SK-N-DZ (cell line): Measurements from ENCODE around the gene PLB1.

ENCODE experiments used
- DNase-seq: peaks from one replicate; pipeline ENCODE4 v3.0.0-alpha.2; 2015; ENCODE audit warnings: low spot score

PLB1 gene

DNA sequence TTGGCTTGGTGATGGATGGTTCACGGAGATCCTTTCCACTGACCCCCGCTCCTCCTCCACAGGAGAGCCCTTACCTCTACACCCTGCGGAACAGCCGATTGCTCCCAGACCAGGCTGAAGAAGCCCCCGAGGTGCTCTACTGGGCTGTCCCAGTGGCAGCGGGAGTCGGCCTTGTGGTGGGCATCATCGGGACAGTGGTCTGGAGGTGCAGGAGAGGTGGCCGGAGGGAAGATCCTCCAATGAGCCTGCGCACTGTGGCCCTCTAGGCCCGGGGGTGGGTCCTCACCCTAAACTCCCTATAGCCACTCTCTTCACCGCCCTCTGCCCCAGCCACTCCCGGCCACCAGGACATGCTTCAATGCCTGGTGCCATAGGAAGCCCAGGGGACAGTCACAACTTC is 146.9 kb downstream of the PLB1 start:
- DNase-seq = no peak

DNA sequence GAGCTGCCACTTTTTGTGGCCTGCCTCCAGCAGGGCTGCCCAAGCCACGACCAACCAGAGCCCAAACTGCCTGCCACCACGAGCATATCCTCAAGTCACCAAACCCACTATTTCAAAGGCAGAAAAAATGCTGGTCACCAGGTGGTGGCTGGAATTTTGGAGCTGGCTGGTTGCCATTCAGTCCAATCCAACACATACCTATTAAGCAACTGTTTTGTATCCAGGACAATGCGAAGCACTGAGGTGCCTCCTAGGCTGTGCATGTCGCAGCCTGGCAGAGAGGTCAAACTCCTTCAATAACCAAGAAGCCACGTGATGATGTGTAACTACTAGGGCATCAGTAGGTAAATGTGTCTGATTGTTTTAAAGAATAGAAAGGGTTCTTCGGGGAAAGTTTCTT is 147.5 kb downstream of the PLB1 start:
- no peak for DNase-seq

DNA sequence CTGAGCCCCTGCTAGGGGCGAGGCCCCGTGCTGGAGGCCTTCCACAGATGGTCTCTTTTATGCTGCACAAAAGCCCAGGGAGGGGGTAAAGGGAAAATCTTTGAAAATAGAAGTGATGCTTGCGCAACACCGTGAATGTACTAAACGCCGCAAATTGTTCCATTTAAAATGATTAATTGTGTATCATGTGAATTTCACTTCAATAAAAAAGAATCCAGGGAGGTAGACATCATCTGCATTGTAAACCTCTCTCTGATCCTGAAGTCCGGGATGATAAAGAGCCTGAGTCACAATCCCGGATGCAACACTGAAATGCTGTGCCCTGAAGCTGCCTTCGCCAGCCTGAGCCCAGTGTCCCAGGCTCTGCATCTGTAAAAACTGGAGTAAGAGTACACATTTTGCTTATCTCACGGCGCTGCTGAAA is 148.1 kb downstream of the PLB1 start:
- DNase-seq = no peak

DNA sequence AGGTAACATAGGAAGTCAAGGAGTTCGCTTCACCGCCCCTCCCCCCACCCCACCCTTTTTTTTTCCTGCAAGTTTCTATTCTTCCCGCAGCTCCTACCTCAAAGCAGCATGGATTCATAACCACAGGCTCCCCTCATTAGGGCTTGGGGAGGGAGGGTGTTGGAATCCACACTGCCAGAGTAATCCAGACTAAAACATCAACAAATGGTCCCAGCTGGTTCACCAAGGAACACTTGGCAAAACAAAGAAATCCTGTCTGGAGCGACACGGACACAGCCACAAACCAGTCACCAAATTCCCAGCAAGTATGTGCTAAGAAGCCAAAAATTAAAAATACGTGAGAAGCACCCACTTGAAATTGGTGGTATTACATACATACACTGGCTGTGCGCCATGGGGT is 148.9 kb downstream of the PLB1 start:
- DNase-seq = no peak

DNA sequence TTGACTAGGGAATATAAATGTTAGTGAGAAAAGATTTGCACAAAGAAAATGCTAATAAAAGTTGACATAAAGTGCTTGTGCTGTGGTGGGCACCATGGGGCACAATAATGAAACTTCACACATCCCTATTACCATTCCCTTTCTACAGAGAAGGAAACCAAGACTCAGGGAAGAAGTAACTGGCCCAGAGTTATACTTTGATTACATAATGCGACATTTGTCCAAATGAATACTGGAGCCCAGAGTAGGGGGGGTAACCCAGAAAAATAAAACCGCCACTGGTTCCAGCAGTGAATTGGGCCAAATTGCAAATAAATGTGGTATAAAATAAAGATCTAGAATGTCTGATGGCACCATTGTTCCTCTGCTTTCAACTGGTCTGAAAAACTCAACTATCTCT is 149.7 kb downstream of the PLB1 start:
- DNase-seq = no peak

DNA sequence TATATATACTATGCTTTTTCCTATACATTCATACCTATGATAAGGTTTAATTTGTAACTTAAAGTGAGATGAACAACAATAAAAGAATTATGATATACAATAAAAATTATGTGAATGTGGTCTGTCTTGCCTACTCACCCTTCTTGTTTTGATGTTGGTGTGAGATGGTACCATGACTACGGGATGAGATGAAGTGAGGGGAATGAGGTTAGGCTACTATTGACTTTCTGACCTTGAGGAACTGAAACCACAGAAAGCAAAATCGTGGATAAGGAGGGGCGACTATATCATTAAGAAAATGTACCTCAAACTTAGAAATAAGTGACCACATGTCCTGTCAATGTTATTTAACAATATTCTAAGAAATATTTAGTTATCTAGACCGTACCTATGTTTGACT is 151.8 kb downstream of the PLB1 start:
- DNase-seq = no peak

DNA sequence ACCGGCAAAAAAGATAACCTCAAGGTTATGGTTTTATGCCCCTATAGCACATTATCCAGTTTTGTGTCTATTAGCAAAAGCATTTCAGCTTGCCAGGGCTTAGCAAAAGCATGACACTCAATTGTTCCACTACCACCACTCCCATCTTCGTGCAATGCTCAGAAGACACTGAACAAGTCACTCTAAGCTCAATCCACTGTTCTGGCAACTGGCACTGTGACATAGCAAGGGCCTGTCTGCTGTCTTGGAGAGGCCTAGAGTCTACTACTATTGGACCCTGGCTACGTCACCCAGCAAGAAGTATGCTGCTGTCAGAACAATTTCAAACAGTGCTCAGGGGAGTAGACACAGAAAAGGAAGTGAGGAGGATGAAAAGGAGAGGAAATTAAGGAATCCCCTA is 152.3 kb downstream of the PLB1 start:
- no peak for DNase-seq

DNA sequence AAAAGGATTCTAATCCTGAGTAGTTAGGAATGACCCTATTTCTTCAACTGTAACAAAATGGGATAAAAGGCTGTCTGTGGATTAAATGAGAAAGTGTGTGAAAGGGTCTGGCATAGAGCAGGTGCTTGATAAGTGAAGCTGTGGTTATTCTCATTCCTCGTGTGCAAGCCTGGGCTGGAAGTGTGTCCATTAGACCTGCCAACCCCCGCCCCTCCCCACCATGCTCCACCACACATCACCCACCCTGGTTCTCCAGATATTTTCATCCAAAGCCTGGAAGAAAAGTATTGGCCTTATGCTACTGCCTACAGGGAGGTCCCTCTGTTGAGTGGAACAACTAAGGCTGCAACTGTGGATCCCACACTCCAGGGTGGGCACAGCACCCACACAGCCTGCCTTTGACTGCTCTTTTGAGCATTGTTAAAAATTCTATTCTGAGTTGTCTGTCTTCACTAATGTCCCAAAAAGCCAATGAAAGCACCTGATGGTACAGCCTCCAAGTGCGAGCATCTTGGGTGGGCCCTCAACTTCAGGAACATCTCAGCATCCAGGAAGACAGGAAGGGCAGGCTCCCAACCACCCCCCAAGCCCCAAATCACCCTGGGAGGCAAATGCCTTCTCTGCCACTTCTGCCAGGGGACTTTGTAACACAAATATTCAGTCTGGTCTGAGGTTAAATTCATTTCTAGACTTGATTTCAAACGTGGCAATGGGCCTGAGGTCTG is 153.0 kb downstream of the PLB1 start:
- no peak for DNase-seq

DNA sequence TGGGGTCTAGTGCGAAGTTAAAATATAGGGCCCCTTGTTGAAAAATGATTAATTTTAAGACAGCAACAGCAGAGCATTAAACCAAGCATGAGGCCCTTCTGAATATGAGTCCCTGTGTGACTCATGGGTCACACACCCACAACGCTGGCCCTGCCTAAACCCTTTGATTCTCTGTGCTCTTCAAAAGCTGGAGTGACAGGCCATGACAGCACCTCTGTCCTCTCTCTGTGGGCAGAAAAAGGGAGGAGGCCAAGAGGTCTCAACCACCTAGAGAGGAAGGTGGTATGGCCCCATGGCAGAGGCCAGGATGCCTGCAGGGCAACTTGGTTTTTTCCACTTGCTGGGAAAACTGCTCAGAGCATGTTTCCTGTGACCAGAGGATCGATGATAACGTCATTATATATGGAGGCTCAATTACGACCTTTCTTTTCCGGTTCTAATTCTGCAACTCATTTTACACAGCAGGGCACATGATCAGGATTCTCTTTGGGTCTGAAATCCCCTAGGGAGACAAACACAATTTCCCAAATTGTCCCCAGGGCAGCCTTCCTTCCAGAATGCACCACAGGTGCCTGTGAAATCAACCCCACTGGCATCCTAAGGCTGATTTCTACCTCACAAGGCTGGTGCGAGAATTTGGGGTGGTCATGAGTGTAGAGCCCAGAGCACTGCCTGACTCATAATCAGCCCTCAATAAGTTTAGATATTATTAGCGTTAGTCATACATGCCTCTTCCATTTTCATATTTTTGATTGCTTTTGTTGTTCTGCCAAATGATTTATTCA is 153.8 kb downstream of the PLB1 start:
- peak; percentile 20 for DNase-seq

DNA sequence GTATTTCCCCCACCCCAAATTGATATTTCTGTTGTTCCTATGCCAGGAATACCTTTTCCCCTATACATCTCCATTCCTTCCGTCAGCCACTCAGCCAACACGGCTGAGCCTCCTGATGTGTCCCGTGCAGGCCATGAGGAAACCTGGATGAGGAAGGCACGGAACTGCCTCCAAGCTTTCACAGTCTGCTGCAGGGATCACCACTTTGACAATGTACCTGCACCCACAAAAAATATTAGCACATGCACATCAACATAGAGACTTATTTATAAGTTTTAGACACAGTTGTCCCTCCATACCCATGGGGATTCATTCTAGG is 154.4 kb downstream of the PLB1 start:
- no peak for DNase-seq

DNA sequence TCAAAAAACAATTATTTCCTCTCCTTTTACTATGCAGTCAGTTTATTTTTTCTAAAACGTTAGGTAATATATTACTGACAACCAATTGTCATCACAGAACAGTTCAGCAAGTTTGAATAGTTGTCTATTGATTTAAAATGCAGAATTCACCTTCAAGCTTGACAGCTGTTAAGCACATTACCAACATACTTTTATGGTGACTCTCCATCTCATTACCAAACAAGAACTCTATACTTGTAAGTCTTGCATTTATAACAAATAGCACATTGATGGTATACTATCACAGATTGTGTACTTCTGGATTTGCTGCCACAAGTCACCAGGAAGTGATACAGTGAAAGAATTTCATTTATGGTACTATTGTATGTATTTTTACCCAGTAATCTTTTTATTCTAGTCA is 156.4 kb downstream of the PLB1 start:
- DNase-seq = no peak

DNA sequence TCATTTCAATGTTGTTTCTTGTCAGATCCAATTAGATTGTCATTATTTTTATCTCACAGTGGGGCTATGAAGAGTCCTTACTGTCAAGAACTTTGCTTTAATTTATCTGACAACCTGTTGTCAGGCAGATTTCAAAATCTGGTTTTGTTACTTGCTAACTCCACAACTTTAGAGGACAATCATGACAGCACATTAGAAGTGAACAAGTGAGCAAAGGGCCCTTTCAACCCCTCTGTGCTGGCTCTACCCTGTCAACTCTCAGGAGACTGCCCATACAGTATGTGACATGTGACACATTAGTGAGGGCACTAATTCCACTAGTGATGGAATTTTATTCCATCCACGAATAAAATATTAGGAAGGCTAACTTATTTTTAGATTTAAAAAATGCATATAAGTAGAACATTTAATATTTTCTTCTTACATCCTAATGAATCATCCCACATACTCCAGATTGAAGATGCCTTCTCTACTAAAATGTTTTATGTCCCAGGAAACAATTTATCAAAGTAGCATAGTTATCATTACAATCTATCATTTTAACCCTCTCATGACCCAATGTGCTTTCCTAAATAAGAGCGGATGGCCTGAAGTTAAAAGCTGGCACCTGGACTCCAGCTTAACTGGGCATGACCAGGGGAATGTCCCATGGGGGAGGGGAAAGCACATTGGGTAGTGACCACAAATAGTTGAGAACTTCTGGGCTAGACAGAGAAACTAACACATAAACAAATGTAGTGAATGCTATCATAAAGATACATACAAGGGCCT is 158.2 kb downstream of the PLB1 start:
- no peak for DNase-seq

DNA sequence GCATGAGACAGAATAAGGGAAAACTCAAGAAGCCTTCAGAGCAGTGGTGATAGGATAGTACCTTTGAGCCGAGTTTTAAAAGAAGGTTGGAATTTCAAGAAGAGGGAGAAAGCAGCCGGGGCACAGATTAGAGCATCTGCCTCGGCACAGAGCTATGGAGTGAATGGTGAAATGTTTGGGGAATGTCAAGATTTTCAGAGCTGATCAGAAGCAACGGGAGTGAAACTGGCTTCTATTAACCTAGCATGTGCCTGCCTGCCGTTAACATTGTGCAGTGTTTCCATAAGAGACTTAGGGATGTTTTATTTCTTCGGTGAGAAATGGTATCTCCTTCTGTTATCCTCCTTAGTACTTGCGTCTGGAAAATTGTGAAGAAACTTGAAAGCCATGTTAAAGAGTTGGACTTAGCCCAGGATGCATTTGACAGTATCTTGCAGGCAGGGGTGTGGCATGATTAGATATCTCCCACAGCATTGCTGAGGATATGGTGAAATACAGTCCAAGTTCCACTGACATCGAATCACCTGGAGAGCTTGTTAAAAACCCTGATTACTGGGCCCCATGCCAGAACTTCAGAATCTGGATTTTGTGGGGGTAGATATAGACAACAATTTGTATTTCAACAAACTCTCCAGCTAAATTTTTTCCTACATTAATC is 158.9 kb downstream of the PLB1 start:
- DNase-seq = no peak

DNA sequence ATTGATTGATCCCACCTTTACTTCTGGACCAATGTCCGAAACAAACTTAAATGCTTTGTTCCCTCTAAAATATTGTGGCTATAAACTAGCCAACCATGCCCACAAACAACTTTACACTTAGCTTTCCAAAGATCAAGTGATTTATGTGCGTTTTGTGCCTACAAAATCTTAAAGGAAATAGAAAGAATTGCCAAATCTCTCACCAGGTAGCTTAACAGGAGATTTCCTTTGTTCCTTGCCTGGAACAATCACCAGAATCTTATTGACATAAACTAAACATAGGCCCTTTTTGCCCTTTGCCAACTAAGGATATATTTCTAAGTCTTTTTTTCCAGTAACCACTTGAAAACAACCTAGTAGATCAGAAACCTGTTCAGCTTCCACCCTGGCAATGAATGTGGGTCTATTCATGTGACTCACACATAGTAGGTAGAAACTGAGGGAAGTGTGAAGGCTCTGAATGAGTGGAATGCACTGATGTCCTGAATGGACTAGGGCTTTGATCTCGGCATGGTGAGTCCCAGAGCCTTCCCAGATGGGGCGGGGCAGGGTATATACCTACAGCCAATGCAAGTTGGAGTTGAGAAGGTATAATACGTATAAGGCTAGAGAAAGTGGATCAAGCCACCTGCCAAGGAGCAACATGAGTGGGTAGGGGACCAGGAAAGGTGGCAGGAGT is 161.2 kb downstream of the PLB1 start:
- DNase-seq = no peak

DNA sequence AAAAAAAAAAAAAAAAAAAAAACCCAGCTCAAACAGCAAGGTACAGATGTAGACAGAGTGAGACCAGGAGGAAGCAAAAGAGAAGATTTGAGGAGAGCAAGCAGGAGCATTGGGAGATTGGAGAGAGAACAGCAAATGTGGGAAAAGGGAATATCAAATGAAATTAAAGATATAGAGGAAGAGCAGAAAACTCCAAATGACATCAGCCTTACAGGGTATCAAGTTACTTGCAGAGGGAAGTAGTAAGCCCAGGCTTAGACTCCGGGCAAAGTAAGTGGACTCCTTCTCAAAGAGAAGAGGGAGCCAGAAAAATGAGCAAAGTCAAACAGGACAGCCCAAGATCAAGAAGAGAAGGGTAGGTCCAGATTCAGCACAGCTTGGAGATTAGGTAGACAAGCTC is 162.5 kb downstream of the PLB1 start:
- peak; percentile 25 for DNase-seq

DNA sequence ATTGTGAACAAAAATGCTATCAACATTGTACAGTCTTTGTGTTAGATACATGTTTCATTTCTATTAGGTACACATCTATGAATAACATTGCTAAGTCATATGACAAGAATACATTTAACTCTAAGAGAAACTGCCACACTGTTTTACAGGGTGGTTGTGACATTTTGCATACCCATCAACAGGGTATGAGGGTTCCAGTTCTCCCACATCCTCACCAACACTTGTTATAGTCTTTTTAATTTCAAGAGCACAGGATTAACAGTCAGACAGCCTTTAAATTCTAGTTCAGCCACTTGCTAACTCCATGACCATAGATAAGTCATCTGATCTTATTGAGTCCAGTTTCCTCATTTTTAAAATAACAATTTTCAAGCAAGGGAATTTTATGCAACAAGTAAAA is 163.3 kb downstream of the PLB1 start:
- DNase-seq = no peak

DNA sequence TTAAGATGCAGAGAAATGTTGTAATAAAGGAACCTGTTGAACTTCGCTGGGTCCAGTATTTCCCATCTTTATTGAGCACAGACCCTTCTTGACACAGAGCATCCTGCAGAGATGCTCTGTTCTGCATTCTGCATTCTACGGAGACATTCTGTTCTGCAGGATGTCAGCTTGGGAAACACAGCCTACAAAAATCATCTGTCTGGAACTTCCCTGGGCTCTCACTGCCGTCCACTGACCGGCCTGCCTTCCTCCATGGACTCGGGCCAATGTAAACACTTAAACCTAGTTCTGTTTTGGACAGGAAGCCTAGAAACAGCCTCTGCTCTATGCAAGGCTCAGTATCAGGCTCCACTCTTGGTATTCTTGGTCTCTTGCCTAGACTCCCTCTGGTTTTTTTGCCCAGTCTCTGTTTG is 165.7 kb downstream of the PLB1 start:
- no peak for DNase-seq

DNA sequence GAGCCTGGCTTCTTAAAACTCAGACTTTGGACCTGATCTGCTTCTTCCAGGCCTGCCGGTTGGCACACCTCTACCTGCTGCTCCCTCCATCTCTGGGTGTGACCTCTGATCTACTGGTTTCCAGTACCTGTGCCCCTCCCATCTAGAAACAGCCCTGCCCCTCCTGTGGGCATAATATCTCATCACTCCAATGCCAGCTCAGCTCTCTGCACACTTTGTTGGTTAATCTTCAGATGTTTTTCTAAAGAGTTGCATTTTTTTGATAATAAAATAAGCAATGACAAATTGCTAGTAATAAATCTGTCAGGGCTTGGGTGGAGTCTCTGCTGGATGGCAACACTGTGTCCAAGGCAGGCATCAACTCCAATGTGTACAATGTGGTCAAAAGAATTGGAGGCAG is 166.2 kb downstream of the PLB1 start:
- DNase-seq = no peak

DNA sequence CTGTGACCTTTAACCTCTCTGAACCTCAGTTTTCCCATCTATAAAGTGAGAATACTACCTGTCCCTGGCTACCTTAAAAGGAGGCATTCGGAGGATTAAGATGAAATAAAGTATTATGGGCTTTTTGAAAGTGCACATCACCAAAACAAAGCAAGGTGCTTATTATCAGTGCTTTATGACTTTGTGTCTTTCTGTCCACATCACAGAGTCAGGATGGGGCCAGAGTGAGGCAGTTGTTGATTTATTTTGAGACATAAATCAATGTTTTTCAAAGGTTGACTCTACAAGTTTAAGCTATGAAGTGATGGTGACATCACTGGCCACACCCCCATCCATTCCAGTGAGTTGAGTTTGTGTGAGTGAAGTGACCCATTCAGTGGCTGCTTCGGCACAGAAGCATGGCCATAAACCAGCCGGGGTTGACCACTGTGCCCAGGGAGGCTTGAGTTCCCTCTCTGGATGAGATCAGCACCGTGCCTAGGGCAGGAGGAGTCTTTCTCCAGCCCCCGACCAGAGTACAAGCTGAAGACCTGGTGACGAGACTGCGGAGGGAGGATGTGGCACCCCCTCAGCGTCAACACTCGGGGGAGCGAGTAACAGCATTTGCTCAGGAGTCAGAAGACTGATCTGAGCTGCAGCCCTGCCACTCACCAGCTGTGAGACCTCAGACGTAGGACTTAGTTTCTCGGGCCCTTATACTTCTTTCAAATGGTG is 166.8 kb downstream of the PLB1 start:
- no peak for DNase-seq

DNA sequence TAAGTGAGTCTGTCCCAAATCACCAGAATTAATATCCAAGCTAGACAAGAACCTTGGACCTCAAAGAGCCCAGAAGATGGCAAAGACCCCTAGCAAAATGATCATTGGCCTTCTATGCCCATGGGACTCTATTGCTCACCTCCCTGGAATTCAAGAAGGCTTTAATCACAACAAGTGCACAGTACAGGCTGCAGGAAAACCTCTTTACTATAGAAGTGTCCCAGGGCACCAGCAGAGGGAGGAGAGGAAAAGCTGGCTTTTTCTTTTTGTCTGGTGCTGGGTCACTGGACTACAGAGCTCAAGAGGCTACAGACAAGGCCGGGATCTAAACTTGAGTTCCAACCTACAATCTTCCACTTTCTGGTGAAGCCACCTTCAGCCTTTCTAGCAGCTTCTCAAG is 167.5 kb downstream of the PLB1 start:
- DNase-seq = no peak
